Neural progenitor cell (in vitro differentiated cells): Measurements from ENCODE around the gene PRLR. TPM values are rescaled to one million over a fixed set of nuclear protein-coding genes. Genes with fewer than 3 reads are reported as not detected.

Source experiments
- DNase-seq: peaks from one replicate; pipeline ENCODE4 v3.0.0-alpha.2; 2016; ENCODE audit warnings: low spot score
- H2AFZ ChIP-seq: fragments of 200-600 bp; sonication (generic); replicated peaks from 2 replicates; pipeline ENCODE4 v1.6.1; 2016; ENCODE audit warnings: antibody characterized with exemption
- H3F3A ChIP-seq: fragments of 200-600 bp; sonication (generic); 2 replicates; pipeline ENCODE4 v1.6.1; 2016; ENCODE audit warnings: antibody characterized with exemption, low read depth
- H3K27ac ChIP-seq: fragments of 200-600 bp; sonication (generic); 2 replicates; pipeline ENCODE4 v1.5.1; 2016; ENCODE audit warnings: mild to moderate bottlenecking
- H3K27me3 ChIP-seq: fragments of 200-600 bp; sonication (generic); 2 replicates; pipeline ENCODE4 v1.6.1; 2016; ENCODE audit warnings: mild to moderate bottlenecking, moderate library complexity
- H3K36me3 ChIP-seq: fragments of 200-600 bp; sonication (generic); 2 replicates; pipeline ENCODE4 v1.5.1; 2016
- H3K4me1 ChIP-seq: fragments of 200-600 bp; sonication (generic); 2 replicates; pipeline ENCODE4 v1.6.1; 2016; ENCODE audit warnings: mixed run types
- H3K4me2 ChIP-seq: fragments of 200-600 bp; sonication (generic); 2 replicates; pipeline ENCODE4 v1.6.1; 2016
- H3K4me3 ChIP-seq: fragments of 200-600 bp; sonication (generic); 2 replicates; pipeline ENCODE4 v1.5.1; 2016
- H3K79me2 ChIP-seq: fragments of 200-600 bp; sonication (generic); 2 replicates; pipeline ENCODE4 v1.6.1; 2016; ENCODE audit warnings: low read depth
- H3K9ac ChIP-seq: fragments of 200-600 bp; sonication (generic); 2 replicates; pipeline ENCODE4 v1.6.1; 2016
- H3K9me3 ChIP-seq: fragments of 200-600 bp; sonication (generic); 2 replicates; pipeline ENCODE4 v1.5.1; 2016; ENCODE audit warnings: low read depth
- H4K20me1 ChIP-seq: fragments of 200-600 bp; sonication (generic); 2 replicates; pipeline ENCODE4 v1.6.1; 2016; ENCODE audit warnings: low read depth
- H3K27ac Mint-ChIP-seq: 3 replicates; pipeline ENCODE4 v1.8.0; 2021; ENCODE audit warnings: mixed read lengths
- H3K27me3 Mint-ChIP-seq: 2 replicates; pipeline ENCODE4 v1.8.0; 2022; ENCODE audit warnings: low read depth, mild to moderate bottlenecking, inconsistent platforms, moderate library complexity, mixed read lengths; ENCODE audit not compliant: insufficient read depth
- H3K36me3 Mint-ChIP-seq: 3 replicates; pipeline ENCODE4 v1.8.0; 2021; ENCODE audit warnings: mixed read lengths
- H3K4me1 Mint-ChIP-seq: 3 replicates; pipeline ENCODE4 v1.8.0; 2021; ENCODE audit warnings: mixed read lengths
- H3K4me3 Mint-ChIP-seq: 3 replicates; pipeline ENCODE4 v1.8.0; 2021; ENCODE audit warnings: mild to moderate bottlenecking, moderate library complexity, mixed read lengths
- H3K9me3 Mint-ChIP-seq: 3 replicates; pipeline ENCODE4 v1.8.0; 2020; ENCODE audit warnings: mixed read lengths
- CTCF ChIP-seq: fragments of 200-600 bp; sonication (generic); IDR thresholded peaks from 2 replicates; pipeline ENCODE4 v1.5.1; 2017; ENCODE audit warnings: antibody characterized with exemption, mild to moderate bottlenecking
- EZH2 ChIP-seq: fragments of 200-600 bp; sonication (generic); IDR thresholded peaks from 2 replicates; pipeline ENCODE4 v1.6.1; 2017; ENCODE audit warnings: antibody characterized with exemption, mild to moderate bottlenecking, moderate library complexity
- EZH2phosphoT487 ChIP-seq: fragments of 200-600 bp; sonication (generic); IDR thresholded peaks from 2 replicates; pipeline ENCODE4 v1.6.1; 2017; ENCODE audit warnings: antibody characterized with exemption
- total RNA-seq: library from RNA; depleted of rRNA; stranded (reverse); fragments of >200 nt; gene quantifications from 2 replicates; pipeline ENCODE4 v1.2.3, GENCODE V29; 2015; ENCODE audit warnings: low replicate concordance

PRLR gene
- total RNA-seq, 1 donor from 2014 or later: 0.51 TPM

DNA sequence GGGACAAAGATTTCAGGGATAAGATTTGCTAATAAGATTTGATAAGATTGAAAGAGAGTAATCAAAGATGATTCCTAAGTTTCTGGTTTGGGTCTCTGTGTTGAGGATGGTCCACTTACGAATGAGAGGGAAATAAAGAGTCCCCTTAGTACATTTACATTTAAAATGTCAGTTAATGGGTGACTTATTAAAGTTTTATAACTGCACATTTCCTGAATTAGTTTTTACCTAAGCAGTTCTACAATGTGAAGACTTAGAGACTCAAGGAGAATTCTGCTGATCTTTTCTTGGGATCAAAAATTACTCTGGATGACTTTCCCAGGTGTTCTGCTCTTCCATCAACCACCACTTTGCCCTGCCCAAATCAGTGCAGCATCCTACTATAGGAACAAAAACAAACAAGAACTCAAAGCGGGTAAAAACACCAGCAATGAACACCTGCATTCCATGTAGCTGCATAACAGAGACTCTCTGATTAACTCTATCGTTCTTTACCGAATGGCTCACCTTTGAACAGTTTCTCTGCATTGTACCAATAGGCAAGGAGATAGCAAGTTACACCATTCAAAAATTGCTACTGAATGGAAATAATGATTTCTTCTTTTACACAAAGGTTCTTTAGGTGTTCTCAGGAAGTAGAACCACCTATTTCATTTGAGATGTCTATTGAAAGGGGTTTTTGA, 65.3 kb downstream of the PRLR start:
- Histone ChIP-seq H3K79me2 (no peaks in the 10 kb centered on the region), H3K36me3 (no peaks in the 10 kb centered on the region), H3K9me3 (peaks cover 8% of the 10 kb centered on the region), H3K4me3 (no peak overlapping the region), H3K27ac (no peak overlapping the region), H4K20me1 (no peaks in the 10 kb centered on the region), H3K4me2 (no peak overlapping the region), H3K4me1 (peaks cover 6% of the 10 kb centered on the region), H3K27me3 (no peaks in the 10 kb centered on the region), H2AFZ (no peak overlapping the region), H3F3A (no peaks in the 10 kb centered on the region), H3K9ac (no peak overlapping the region)
- Mint-ChIP-seq H3K27me3 (no peaks in the 10 kb centered on the region), H3K27ac (no peak overlapping the region), H3K4me3 (no peak overlapping the region), H3K4me1 (no peaks in the 10 kb centered on the region), H3K9me3 (peaks cover 2% of the 10 kb centered on the region), H3K36me3 (no peaks in the 10 kb centered on the region)
- no peak for DNase-seq
- TF ChIP-seq EZH2 (no peak), CTCF (no peak), EZH2phosphoT487 (no peak)

DNA sequence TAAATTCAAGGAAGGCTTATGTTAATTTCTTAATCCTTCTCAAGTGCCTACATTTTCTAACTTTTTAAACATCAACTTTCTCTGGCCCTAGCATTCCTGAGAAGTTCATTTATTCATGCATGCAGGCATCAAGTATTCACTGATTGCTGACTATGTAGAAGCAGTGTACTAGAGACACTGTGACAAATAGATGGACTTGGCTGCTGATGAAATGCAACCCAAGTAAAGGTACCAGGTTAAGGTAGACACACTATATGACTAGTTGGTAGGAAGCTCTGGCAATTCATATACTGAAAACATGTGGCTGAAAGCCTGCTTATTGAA, 66.6 kb downstream of the PRLR start:
- H2AFZ ChIP-seq: no peak overlapping the region
- Mint-ChIP-seq H3K9me3 (peaks cover 2% of the 10 kb centered on the region), H3K27ac (no peak overlapping the region), H3K36me3 (no peaks in the 10 kb centered on the region), H3K4me1 (no peaks in the 10 kb centered on the region), H3K27me3 (no peaks in the 10 kb centered on the region), H3K4me3 (no peak overlapping the region)
- no peak overlapping the region for H3K27ac ChIP-seq
- no peak for TF ChIP-seq EZH2phosphoT487
- no peak for TF ChIP-seq CTCF
- TF ChIP-seq EZH2: no peak
- no peaks in the 10 kb centered on the region for H3K79me2 ChIP-seq
- peaks cover 8% of the 10 kb centered on the region for H3K9me3 ChIP-seq
- H3K4me2 ChIP-seq: no peak overlapping the region
- H3K27me3 ChIP-seq: no peaks in the 10 kb centered on the region
- H3K9ac ChIP-seq: no peak overlapping the region
- H3F3A ChIP-seq: no peaks in the 10 kb centered on the region
- no peak overlapping the region for H3K4me3 ChIP-seq
- no peaks in the 10 kb centered on the region for H3K36me3 ChIP-seq
- no peaks in the 10 kb centered on the region for H4K20me1 ChIP-seq
- peaks cover 6% of the 10 kb centered on the region for H3K4me1 ChIP-seq
- no peak for DNase-seq

GRCh38 chr5:35162848-35163709, 67.2 kb downstream of the PRLR start:
- no peak for TF ChIP-seq CTCF
- no peak for TF ChIP-seq EZH2
- TF ChIP-seq EZH2phosphoT487: no peak
- Histone ChIP-seq H3K36me3 (no peaks in the 10 kb centered on the region), H3F3A (no peaks in the 10 kb centered on the region), H3K4me3 (no peak overlapping the region), H3K79me2 (no peaks in the 10 kb centered on the region), H4K20me1 (no peaks in the 10 kb centered on the region), H3K9ac (no peak overlapping the region), H3K27ac (no peak overlapping the region), H3K27me3 (no peaks in the 10 kb centered on the region), H3K4me1 (peaks cover 6% of the 10 kb centered on the region), H3K4me2 (no peak overlapping the region), H3K9me3 (peaks cover 5% of the 10 kb centered on the region), H2AFZ (peak overlapping the region; percentile 73)
- DNase-seq: peak; percentile 22
- Mint-ChIP-seq H3K4me3 (no peak overlapping the region), H3K27ac (no peak overlapping the region), H3K9me3 (peaks cover 1% of the 10 kb centered on the region), H3K36me3 (no peaks in the 10 kb centered on the region), H3K27me3 (no peaks in the 10 kb centered on the region), H3K4me1 (no peaks in the 10 kb centered on the region)
